ENCODE results near the gene GGACT. TPM values are rescaled to one million over a fixed set of nuclear protein-coding genes. Genes with fewer than 3 reads are reported as not detected.

GGACT gene
- total and polyA plus RNA-seq, 5 donors from 2014 or later: 8.3 to 15.1 (median 9.3) TPM

DNA sequence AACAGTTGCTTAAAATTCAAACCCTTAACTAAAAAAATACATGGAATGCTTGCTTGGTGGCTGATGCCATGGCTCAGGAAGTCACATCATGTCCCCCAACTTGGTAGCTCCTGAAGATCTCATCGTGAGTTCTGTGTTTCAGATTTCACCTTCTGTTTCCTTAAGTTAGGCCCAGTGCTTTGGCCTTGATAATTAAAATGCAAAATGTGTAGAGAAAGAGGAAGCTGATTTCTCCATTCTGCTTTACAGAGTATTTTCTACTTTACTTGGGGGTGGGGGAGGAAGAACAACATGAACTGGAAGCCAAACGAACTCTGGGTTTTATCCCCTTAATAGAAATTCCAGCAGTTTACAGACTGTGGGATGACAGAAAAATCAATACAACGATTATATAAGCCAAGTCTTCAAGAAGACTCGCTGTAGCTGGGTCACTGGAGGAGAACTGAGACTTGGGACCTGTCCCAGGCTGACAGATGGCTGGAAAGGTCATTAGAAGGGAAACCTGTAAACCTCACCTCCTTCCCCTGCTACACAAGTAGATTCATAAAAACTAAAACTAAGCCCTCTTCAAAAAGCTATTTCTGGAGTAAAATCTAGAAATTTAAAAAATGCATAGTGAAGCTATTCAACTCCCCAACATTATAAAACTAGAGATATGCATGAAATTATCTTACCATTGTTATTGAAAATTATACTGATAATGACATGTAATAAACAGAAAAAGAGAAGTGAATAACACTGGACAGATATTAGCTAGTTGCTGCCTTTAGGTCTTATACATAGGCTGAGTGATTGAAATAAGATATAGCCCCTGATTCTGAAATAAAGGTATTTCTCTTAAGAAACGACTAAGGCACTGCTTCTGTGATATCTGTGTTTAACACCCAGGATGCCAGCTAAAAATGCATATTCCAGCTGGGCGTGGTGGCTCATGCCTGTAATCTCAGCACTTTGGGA is 22.1 kb upstream of the GGACT start:
- ATAC-seq (ENCODE audit: low read depth in 2 of 2) (no peak), DNase-seq (no peak)
- H3K27me3 Mint-ChIP-seq: no peaks in the 10 kb centered on the region
- H3K36me3 Mint-ChIP-seq: peaks cover 37% of the 10 kb centered on the region
- no peaks in the 10 kb centered on the region for H3K27me3 ChIP-seq (ENCODE audit: control insufficient read depth, insufficient read depth, low read length)
- no peaks in the 10 kb centered on the region for H3K9me3 ChIP-seq (ENCODE audit: control insufficient read depth in 2 of 2, low read length in 2 of 2)
- H3K4me3 Mint-ChIP-seq: no peak overlapping the region
- no peak overlapping the region for H3K27ac ChIP-seq (ENCODE audit: insufficient read depth, low read length, poor library complexity, severe bottlenecking)
- peak overlapping the region in 1 of 3 donors; percentile 41 for H3K27ac Mint-ChIP-seq
- H3K4me3 ChIP-seq (ENCODE audit: low read depth, low read length): no peak overlapping the region
- H3K36me3 ChIP-seq (ENCODE audit: control insufficient read depth, insufficient read depth, low read length): peaks cover 6% of the 10 kb centered on the region
- peaks cover 15 to 32% (median 28%) of the 10 kb centered on the region in 4 donors for H3K4me1 Mint-ChIP-seq
- H3K4me1 ChIP-seq (ENCODE audit: control insufficient read depth, insufficient read depth, low read length, poor library complexity, severe bottlenecking): peaks cover 10% of the 10 kb centered on the region
- H3K9me3 Mint-ChIP-seq: no peaks in the 10 kb centered on the region

- ATAC-seq (ENCODE audit: low read depth in 2 of 2) (peak; percentile 95), DNase-seq (peak in 2 of 3 donors; percentile 14 to 86)
- Mint-ChIP-seq H3K36me3 (peaks cover 49% of the 10 kb centered on the region), H3K27me3 (no peaks in the 10 kb centered on the region), H3K4me3 (peak overlapping the region in 3 of 4 donors; percentile 3 to 54 (median 45)), H3K4me1 (peaks cover 15 to 32% (median 28%) of the 10 kb centered on the region in 4 donors), H3K9me3 (no peaks in the 10 kb centered on the region), H3K27ac (peak overlapping the region; percentile 79 to 90 (median 87))
- no peaks in the 10 kb centered on the region for H3K27me3 ChIP-seq (ENCODE audit: control insufficient read depth, insufficient read depth, low read length)
- H3K4me3 ChIP-seq (ENCODE audit: low read depth, low read length): peak overlapping the region; percentile 1
- no peaks in the 10 kb centered on the region for H3K9me3 ChIP-seq (ENCODE audit: control insufficient read depth in 2 of 2, low read length in 2 of 2)
- H3K36me3 ChIP-seq (ENCODE audit: control insufficient read depth, insufficient read depth, low read length): peaks cover 6% of the 10 kb centered on the region
- H3K27ac ChIP-seq (ENCODE audit: insufficient read depth, low read length, poor library complexity, severe bottlenecking): peak overlapping the region; percentile 35
- peaks cover 10% of the 10 kb centered on the region for H3K4me1 ChIP-seq (ENCODE audit: control insufficient read depth, insufficient read depth, low read length, poor library complexity, severe bottlenecking)
Observed at GRCh38 chr13:100608906-100609305, 20.3 kb upstream of the GGACT start.

- peaks cover 51% of the 10 kb centered on the region for H3K36me3 Mint-ChIP-seq
- H3K4me1 ChIP-seq (ENCODE audit: control insufficient read depth, insufficient read depth, low read length, poor library complexity, severe bottlenecking): peaks cover 10% of the 10 kb centered on the region
- H3K9me3 ChIP-seq (ENCODE audit: control insufficient read depth in 2 of 2, low read length in 2 of 2): no peaks in the 10 kb centered on the region
- peak overlapping the region in 1 of 4 donors; percentile 3 for H3K4me3 Mint-ChIP-seq
- ATAC-seq (ENCODE audit: low read depth in 2 of 2): no peak
- peak overlapping the region; percentile 35 for H3K27ac ChIP-seq (ENCODE audit: insufficient read depth, low read length, poor library complexity, severe bottlenecking)
- DNase-seq: no peak
- peaks cover 16 to 34% (median 29%) of the 10 kb centered on the region in 4 donors for H3K4me1 Mint-ChIP-seq
- H3K27ac Mint-ChIP-seq: peak overlapping the region; percentile 79 to 90 (median 88)
- no peaks in the 10 kb centered on the region for H3K9me3 Mint-ChIP-seq
- no peaks in the 10 kb centered on the region for H3K27me3 ChIP-seq (ENCODE audit: control insufficient read depth, insufficient read depth, low read length)
- peaks cover 6% of the 10 kb centered on the region for H3K36me3 ChIP-seq (ENCODE audit: control insufficient read depth, insufficient read depth, low read length)
- H3K4me3 ChIP-seq (ENCODE audit: low read depth, low read length): peak overlapping the region; percentile 1
- H3K27me3 Mint-ChIP-seq: no peaks in the 10 kb centered on the region
Observed at GRCh38 chr13:100608489-100608888, 19.9 kb upstream of the GGACT start.

- Histone ChIP-seq H3K4me1 (ENCODE audit: control insufficient read depth, insufficient read depth, low read length, poor library complexity, severe bottlenecking) (peaks cover 10% of the 10 kb centered on the region), H3K27me3 (ENCODE audit: control insufficient read depth, insufficient read depth, low read length) (no peaks in the 10 kb centered on the region), H3K27ac (ENCODE audit: insufficient read depth, low read length, poor library complexity, severe bottlenecking) (no peak overlapping the region), H3K36me3 (ENCODE audit: control insufficient read depth, insufficient read depth, low read length) (peaks cover 3% of the 10 kb centered on the region), H3K9me3 (ENCODE audit: control insufficient read depth in 2 of 2, low read length in 2 of 2) (no peaks in the 10 kb centered on the region), H3K4me3 (ENCODE audit: low read depth, low read length) (no peak overlapping the region)
- ATAC-seq (ENCODE audit: low read depth in 2 of 2) (no peak), DNase-seq (no peak)
- H3K9me3 Mint-ChIP-seq: no peaks in the 10 kb centered on the region
- peaks cover 40% of the 10 kb centered on the region for H3K36me3 Mint-ChIP-seq
- H3K27me3 Mint-ChIP-seq: no peaks in the 10 kb centered on the region
- peaks cover 17 to 23% (median 19%) of the 10 kb centered on the region in 4 donors for H3K4me1 Mint-ChIP-seq
- no peak overlapping the region for H3K27ac Mint-ChIP-seq
- no peak overlapping the region for H3K4me3 Mint-ChIP-seq
Observed at GRCh38 chr13:100604918-100605710, 16.5 kb upstream of the GGACT start.

DNA sequence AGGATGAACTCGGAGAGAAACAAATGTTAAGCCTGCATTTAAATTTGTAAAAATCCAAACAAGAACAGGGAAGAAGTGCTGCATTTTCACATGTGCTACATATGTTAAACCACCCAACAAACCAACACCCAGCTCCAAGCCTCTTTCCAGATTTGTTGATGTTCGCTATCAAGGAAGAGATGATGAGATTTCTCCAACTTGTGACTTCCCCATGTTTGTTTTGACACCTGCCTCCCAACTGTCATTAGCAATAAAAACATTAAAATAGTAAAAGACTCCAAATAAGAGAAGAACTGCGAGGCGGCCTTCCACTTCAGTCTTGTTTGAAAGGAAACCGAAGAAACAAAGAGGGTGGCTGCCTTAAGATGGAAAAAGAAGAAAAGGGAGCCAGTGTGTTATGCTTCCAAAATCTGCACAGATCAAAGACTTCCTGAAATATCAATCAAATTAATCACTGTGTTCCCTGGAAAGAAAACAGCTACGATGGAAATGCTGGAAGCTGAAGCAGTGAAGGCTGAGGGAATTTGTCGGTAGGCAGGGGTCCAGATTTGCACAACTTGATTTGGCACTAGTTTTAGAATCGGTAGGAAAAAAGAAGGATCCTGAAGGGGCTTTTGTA is 14.0 kb upstream of the GGACT start:
- H3K4me1 Mint-ChIP-seq: peaks cover under 1 to 9% (median 4%) of the 10 kb centered on the region in 4 donors

DNA sequence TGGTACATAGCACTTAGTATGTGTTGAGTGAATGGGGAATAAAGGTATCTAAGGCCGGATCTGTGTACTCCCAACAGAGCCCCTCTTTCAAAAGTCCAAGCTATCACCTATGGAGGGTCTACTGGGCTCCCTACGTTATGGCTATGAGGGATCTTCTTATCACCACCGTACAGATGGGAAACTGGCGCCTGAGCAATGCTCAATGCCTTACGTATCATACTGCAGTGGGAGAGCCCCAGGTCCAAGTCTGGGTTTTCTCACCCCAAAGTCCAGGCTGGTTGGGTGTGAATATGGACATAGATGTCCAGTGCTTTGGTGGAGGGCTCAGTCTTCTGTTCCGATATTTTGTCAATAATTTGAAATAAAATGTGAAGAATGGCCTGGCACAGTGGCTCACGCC is 13.1 kb upstream of the GGACT start:
- Histone ChIP-seq H3K27me3 (ENCODE audit: control insufficient read depth, insufficient read depth, low read length) (no peaks in the 10 kb centered on the region), H3K4me3 (ENCODE audit: low read depth, low read length) (no peak overlapping the region), H3K27ac (ENCODE audit: insufficient read depth, low read length, poor library complexity, severe bottlenecking) (no peak overlapping the region), H3K4me1 (ENCODE audit: control insufficient read depth, insufficient read depth, low read length, poor library complexity, severe bottlenecking) (no peaks in the 10 kb centered on the region), H3K9me3 (ENCODE audit: control insufficient read depth in 2 of 2, low read length in 2 of 2) (no peaks in the 10 kb centered on the region), H3K36me3 (ENCODE audit: control insufficient read depth, insufficient read depth, low read length) (peaks cover 3% of the 10 kb centered on the region)
- Mint-ChIP-seq H3K9me3 (no peaks in the 10 kb centered on the region), H3K4me3 (no peak overlapping the region), H3K36me3 (peaks cover 26% of the 10 kb centered on the region), H3K27ac (no peak overlapping the region), H3K4me1 (peaks cover 0 to 9% (median 4%) of the 10 kb centered on the region in 4 donors), H3K27me3 (peaks cover 6% of the 10 kb centered on the region)
- DNase-seq (no peak), ATAC-seq (ENCODE audit: low read depth in 2 of 2) (no peak)

More for the DNA sequence above, 14.0 kb upstream of the GGACT start:
- no peak for DNase-seq
- H3K9me3 Mint-ChIP-seq: no peaks in the 10 kb centered on the region
- H3K27ac ChIP-seq (ENCODE audit: insufficient read depth, low read length, poor library complexity, severe bottlenecking): no peak overlapping the region
- no peak overlapping the region for H3K4me3 Mint-ChIP-seq
- ATAC-seq (ENCODE audit: low read depth in 2 of 2): no peak
- H3K27me3 ChIP-seq (ENCODE audit: control insufficient read depth, insufficient read depth, low read length): no peaks in the 10 kb centered on the region
- H3K4me1 ChIP-seq (ENCODE audit: control insufficient read depth, insufficient read depth, low read length, poor library complexity, severe bottlenecking): no peaks in the 10 kb centered on the region
- H3K36me3 Mint-ChIP-seq: peaks cover 32% of the 10 kb centered on the region
- peaks cover 3% of the 10 kb centered on the region for H3K36me3 ChIP-seq (ENCODE audit: control insufficient read depth, insufficient read depth, low read length)
- H3K27ac Mint-ChIP-seq: no peak overlapping the region
- H3K4me3 ChIP-seq (ENCODE audit: low read depth, low read length): no peak overlapping the region
- no peaks in the 10 kb centered on the region for H3K9me3 ChIP-seq (ENCODE audit: control insufficient read depth in 2 of 2, low read length in 2 of 2)
- peaks cover 6% of the 10 kb centered on the region for H3K27me3 Mint-ChIP-seq

- peak overlapping the region in 1 of 3 donors; percentile 93 for H3K27ac Mint-ChIP-seq
- Histone ChIP-seq H3K4me3 (ENCODE audit: low read depth, low read length) (no peak overlapping the region), H3K27ac (ENCODE audit: insufficient read depth, low read length, poor library complexity, severe bottlenecking) (no peak overlapping the region), H3K9me3 (ENCODE audit: control insufficient read depth in 2 of 2, low read length in 2 of 2) (no peaks in the 10 kb centered on the region), H3K4me1 (ENCODE audit: control insufficient read depth, insufficient read depth, low read length, poor library complexity, severe bottlenecking) (no peaks in the 10 kb centered on the region), H3K36me3 (ENCODE audit: control insufficient read depth, insufficient read depth, low read length) (no peaks in the 10 kb centered on the region), H3K27me3 (ENCODE audit: control insufficient read depth, insufficient read depth, low read length) (no peaks in the 10 kb centered on the region)
- no peaks in the 10 kb centered on the region for H3K9me3 Mint-ChIP-seq
- peaks cover 6% of the 10 kb centered on the region for H3K27me3 Mint-ChIP-seq
- H3K4me3 Mint-ChIP-seq: peak overlapping the region in 1 of 4 donors; percentile 6
- H3K36me3 Mint-ChIP-seq: peaks cover 22% of the 10 kb centered on the region
- peaks cover 0 to 9% (median 4%) of the 10 kb centered on the region in 4 donors for H3K4me1 Mint-ChIP-seq
- DNase-seq (no peak), ATAC-seq (ENCODE audit: low read depth in 2 of 2) (no peak)
Observed at GRCh38 chr13:100600915-100601314, 12.3 kb upstream of the GGACT start.

Data from CD4-positive, CD25-positive, alpha-beta regulatory T cell (primary cell).